IMR-90 (cell line): ENCODE data around the gene ARHGEF17. TPM values are rescaled to one million over a fixed set of nuclear protein-coding genes. Genes with fewer than 3 reads are reported as not detected.
A peak's percentile ranks its signal among the peaks of the same experiment; 100 is the strongest.

Source experiments
- ATAC-seq: fragments of 200-7000 bp; cut with Tn5 transposase; 2 replicates; pipeline ENCODE4 v1.9.1; 2020; ENCODE audit warnings: low read depth, mild to moderate bottlenecking, moderate library complexity
- BruUV-seq: library from RNA; stranded (reverse); fragments of 400-500 nt; replicated peaks from 2 replicates; lab custom pipeline; 2021; lab: Mats Ljungman, UMichigan
- CTCF ChIA-PET: fragments of 300-600 bp; formaldehyde crosslinking; extraction: SDS; loops from one replicate; lab custom pipeline; 2021; ENCODE audit warnings: antibody characterized with exemption; lab: Yijun Ruan, JAX
- POLR2A ChIA-PET: fragments of 300-600 bp; sonication (Branson Sonifier 250); formaldehyde crosslinking; loops from one replicate; lab custom pipeline; 2022; ENCODE audit warnings: antibody characterized with exemption; ENCODE audit not compliant: unreplicated experiment; lab: Charles Lee
- DNase-seq: peaks from one replicate; pipeline ENCODE4 v3.0.0; 2013
- H2AFZ ChIP-seq: replicated peaks from 2 replicates; pipeline ENCODE3; 2013; ENCODE audit warnings: low read length, mild to moderate bottlenecking; ENCODE audit not compliant: poor library complexity
- H2AK5ac ChIP-seq: 2 replicates; pipeline ENCODE4 v1.6.1; 2013; ENCODE audit warnings: low read depth, low read length, inconsistent platforms
- H2AK9ac ChIP-seq: replicated peaks from 2 replicates; pipeline ENCODE3; 2013; ENCODE audit warnings: mild to moderate bottlenecking, low read depth, low read length, moderate library complexity; ENCODE audit not compliant: poor library complexity
- H2BK120ac ChIP-seq: 2 replicates; pipeline ENCODE4 v1.6.1; 2013; ENCODE audit warnings: low read depth, low read length, inconsistent platforms
- H2BK15ac ChIP-seq: 3 replicates; pipeline ENCODE4 v1.6.1; 2013; ENCODE audit warnings: low read depth, low read length, inconsistent platforms
- H2BK20ac ChIP-seq: 2 replicates; pipeline ENCODE4 v1.6.1; 2013; ENCODE audit warnings: low read depth, mild to moderate bottlenecking, inconsistent platforms, low read length, moderate library complexity
- H2BK5ac ChIP-seq: 2 replicates; pipeline ENCODE4 v1.6.1; 2013; ENCODE audit warnings: mild to moderate bottlenecking, low read depth, low read length, inconsistent platforms; ENCODE audit not compliant: poor library complexity, severe bottlenecking
- H3K14ac ChIP-seq: replicated peaks from 2 replicates; pipeline ENCODE4 v1.6.1; 2013; ENCODE audit warnings: low read depth, low read length, inconsistent platforms
- H3K18ac ChIP-seq: 2 replicates; pipeline ENCODE4 v1.6.1; 2013; ENCODE audit warnings: low read depth, low read length, control low read depth
- H3K23ac ChIP-seq: 2 replicates; pipeline ENCODE4 v1.6.1; 2013; ENCODE audit warnings: low read depth, low read length, inconsistent platforms
- H3K27ac ChIP-seq: 2 replicates; pipeline ENCODE4 v1.5.1; 2013; ENCODE audit warnings: mild to moderate bottlenecking, control low read depth, low read length; ENCODE audit not compliant: insufficient read depth
- H3K27me3 ChIP-seq: 2 replicates; pipeline ENCODE4 v1.6.1; 2013; ENCODE audit warnings: low read length; ENCODE audit not compliant: control insufficient read depth, insufficient read depth
- H3K36me3 ChIP-seq: 2 replicates; pipeline ENCODE4 v1.6.1; 2013; ENCODE audit warnings: low read length, mixed read lengths; ENCODE audit not compliant: control insufficient read depth, insufficient read depth
- H3K4ac ChIP-seq: 2 replicates; pipeline ENCODE4 v1.6.1; 2013; ENCODE audit warnings: low read depth, low read length, inconsistent platforms
- H3K4me1 ChIP-seq: 2 replicates; pipeline ENCODE4 v1.6.1; 2013; ENCODE audit warnings: low read length, mixed read lengths; ENCODE audit not compliant: control insufficient read depth, insufficient read depth
- H3K4me2 ChIP-seq: 2 replicates; pipeline ENCODE4 v1.6.1; 2013; ENCODE audit warnings: low read depth, mild to moderate bottlenecking, control low read depth, low read length, moderate library complexity
- H3K4me3 ChIP-seq: 2 replicates; pipeline ENCODE4 v1.5.1; 2013; ENCODE audit warnings: low read depth, mild to moderate bottlenecking, control low read depth, low read length, moderate library complexity; ENCODE audit not compliant: insufficient read depth
- H3K56ac ChIP-seq: 2 replicates; pipeline ENCODE4 v1.6.1; 2013; ENCODE audit warnings: low read length, inconsistent platforms; ENCODE audit not compliant: insufficient read depth; ENCODE audit errors: extremely low read depth
- H3K79me1 ChIP-seq, 2 experiments: 2 replicates each; pipeline ENCODE4 v1.6.1; 2013; ENCODE audit warnings: low read length in 2 of 2, inconsistent platforms in 1 of 2, low read depth in 1 of 2
- H3K9ac ChIP-seq: 2 replicates; pipeline ENCODE4 v1.6.1; 2013; ENCODE audit warnings: low read depth, low read length, control low read depth
- H3K9me1 ChIP-seq: 2 replicates; pipeline ENCODE4 v1.6.1; 2013; ENCODE audit warnings: low read length, inconsistent platforms; ENCODE audit not compliant: insufficient read depth
- H3K9me3 ChIP-seq: 2 replicates; pipeline ENCODE4 v1.6.1; 2013; ENCODE audit warnings: low read length; ENCODE audit not compliant: control insufficient read depth, insufficient read depth
- H4K20me1 ChIP-seq: 2 replicates; pipeline ENCODE4 v1.6.1; 2013; ENCODE audit warnings: low read length, inconsistent platforms; ENCODE audit not compliant: insufficient read depth
- H4K5ac ChIP-seq: 2 replicates; pipeline ENCODE4 v1.6.1; 2013; ENCODE audit warnings: mild to moderate bottlenecking, low read depth, low read length, control low read depth
- H4K8ac ChIP-seq, 2 experiments: 2 replicates each; pipeline ENCODE4 v1.6.1; 2013; ENCODE audit warnings: low read depth in 2 of 2, low read length in 2 of 2, control low read depth in 1 of 2, inconsistent platforms in 1 of 2
- H4K91ac ChIP-seq: 2 replicates; pipeline ENCODE4 v1.6.1; 2013; ENCODE audit warnings: low read depth, low read length, inconsistent platforms; ENCODE audit not compliant: insufficient read depth
- ELK1 ChIP-seq: fragments of 150-350 bp; IDR thresholded peaks from 2 replicates; pipeline ENCODE4 v1.6.1; 2016; ENCODE audit warnings: low read depth, mild to moderate bottlenecking, low read length, moderate library complexity, borderline replicate concordance
- POLR2A ChIP-seq: IDR thresholded peaks from 2 replicates; pipeline ENCODE4 v1.6.1; 2012; ENCODE audit warnings: mild to moderate bottlenecking, low read depth, low read length
- WGBS, 2 experiments: methylation state at CpG; one replicate each; pipeline versions ENCODE4 v1.1.5 to v1.1.7; 2013; ENCODE audit warnings: missing lambda C conversion rate in 2 of 2; ENCODE audit not compliant: insufficient read length in 1 of 2; ENCODE audit errors: extremely low coverage in 2 of 2; 5-methylcytosine and 5-hydroxymethylcytosine counted together
- dilution Hi-C: fragments of 300-500 bp; cut with HindIII; formaldehyde crosslinking; loops from one replicate; pipeline ENCODE4 v1.14.3; 2018; ENCODE audit warnings: low sequenced_read_pairs; ENCODE audit not compliant: unreplicated experiment
- in situ Hi-C: fragments of 300-500 bp; cut with MboI; formaldehyde crosslinking; loops from 3 replicates; pipeline ENCODE4 v1.14.3; 2019; ENCODE audit warnings: low sequenced_read_pairs, inconsistent platforms, mixed read lengths
- intact Hi-C: fragments of 100-400 bp; cut with micrococcal nuclease; formaldehyde crosslinking; loops from 2 replicates; pipeline ENCODE4 v1.10.0; 2022
- polyA plus RNA-seq, 3 experiments: library from polyadenylated mRNA; depleted of rRNA; stranded (reverse); fragments of >200 nt; gene quantifications; 2 replicates each; pipeline ENCODE4 v1.2.3, GENCODE V29; 2012; ENCODE audit warnings: low replicate concordance in 1 of 3
- total RNA-seq: library from RNA; depleted of rRNA; stranded (reverse); fragments of >200 nt; gene quantifications from 2 replicates; pipeline ENCODE4 v1.2.3, GENCODE V29; 2012

ARHGEF17 gene
- total and polyA plus RNA-seq, 2 of the 4 experiments (the other 2 are of a cell fraction): 21.7 to 97.7 TPM

- Histone ChIP-seq H3K14ac (no peak overlapping the region; the same call in 1 of the 2 replicates), H4K8ac (0 out of 4 replicates have a peak overlapping the region, but pooled peaks of 1 of the 2 experiments have one; percentile 3), H4K91ac (no peak overlapping the region), H3K36me3 (no peaks in the 10 kb centered on the region), H2AFZ (no peak overlapping the region), H3K4me2 (no peak overlapping the region), H2BK5ac (no peak overlapping the region), H4K20me1 (no peaks in the 10 kb centered on the region), H3K4me1 (peaks cover 10% of the 10 kb centered on the region), H2BK20ac (no peak overlapping the region), H3K27ac (no peak overlapping the region), H2BK120ac (no peak overlapping the region), H3K18ac (no peak overlapping the region), H3K56ac (no peak overlapping the region), H3K9me3 (no peaks in the 10 kb centered on the region), H3K9ac (no peak overlapping the region), H4K5ac (no peak overlapping the region), H2BK15ac (no peak overlapping the region), H3K79me1 (no peaks in the 10 kb centered on the region), H3K23ac (0 out of 2 replicates have a peak overlapping the region, but pooled peaks have one; percentile 16), H3K4ac (no peak overlapping the region), H3K4me3 (no peak overlapping the region), H3K9me1 (peaks cover 18% of the 10 kb centered on the region), H2AK9ac (peak overlapping the region; percentile 31), H3K27me3 (no peaks in the 10 kb centered on the region), H2AK5ac (peak overlapping the region; percentile 45)
- no peak for DNase-seq
- CTCF ChIA-PET: interaction anchor here (4.0 kb wide), 1 partner anchor 107 kb away, joined by 34 read pairs; no protein-coding TSS in a partner anchor
- ATAC-seq: no peak
- WGBS, 2 experiments: 100% methylated on average over 1 to 3 of the region's 12 CpGs
- POLR2A ChIA-PET: no interaction called here
- intact Hi-C loops (no loop called here), in situ Hi-C loops (no loop called here), dilution Hi-C loops (no loop called here)
- no TSS peak for BruUV-seq
- TF ChIP-seq ELK1 (no peak), POLR2A (no peak)
Observed at GRCh38 chr11:73291781-73292524, 16.1 kb upstream of the ARHGEF17 start.
